NCI-H128 (cell line): ENCODE measurements around the gene GLRX5.
"Not testable (repeated sequence)": the region's sequence is repeated elsewhere in the genome, so short reads cannot be mapped to it uniquely, and the experiment has no call there.

Experiments
- DNase-seq: peaks from one replicate; lab custom pipeline; 2025; ENCODE audit not compliant: unreplicated experiment; lab: John Stamatoyannopoulos, UW

GLRX5 gene

DNA sequence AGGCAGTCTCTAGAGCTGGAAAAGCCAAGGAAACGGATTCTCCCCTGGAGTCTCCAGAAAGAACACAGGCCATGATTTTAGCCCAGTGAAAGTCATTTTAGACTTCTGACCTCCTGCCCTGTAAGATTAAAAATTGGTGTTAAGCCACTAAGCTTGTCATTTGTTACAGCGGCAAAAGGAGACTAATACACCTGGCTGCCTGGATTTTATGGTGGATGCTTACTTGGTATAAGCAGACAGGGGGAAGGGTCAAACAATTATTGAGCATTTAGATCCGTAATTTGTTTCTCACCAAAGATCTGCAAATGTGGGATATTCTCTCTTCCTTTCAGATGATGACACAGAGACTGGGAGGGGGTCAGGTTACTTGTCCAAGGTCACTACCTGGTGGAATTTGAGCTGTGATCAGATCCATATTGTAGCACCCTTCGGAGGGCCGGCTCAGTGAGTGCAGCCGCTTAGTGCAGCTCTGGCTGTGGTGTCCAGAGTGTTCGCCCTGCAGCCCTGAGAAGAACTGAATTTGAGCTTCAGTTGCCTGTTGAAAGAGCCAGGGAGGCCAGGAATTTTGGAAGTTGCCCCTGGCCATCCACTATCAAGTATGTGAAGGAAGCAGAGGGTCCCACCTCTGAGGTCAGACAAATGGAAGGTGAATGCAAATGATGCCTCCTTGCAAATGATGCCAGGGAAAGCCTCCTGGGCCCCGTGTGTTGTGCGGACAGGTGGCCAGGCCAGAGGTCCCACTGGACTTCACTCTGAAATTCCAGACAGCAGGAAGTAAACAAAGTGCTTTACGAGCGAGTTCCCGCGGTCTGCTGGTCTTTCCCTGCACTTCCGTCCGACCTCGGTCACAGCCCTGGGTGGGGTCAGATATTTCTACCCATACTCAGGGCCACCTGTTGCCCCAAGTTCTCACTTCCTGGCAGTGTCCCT lies 15.1 kb downstream of the GLRX5 start:
- DNase-seq = no peak

DNA sequence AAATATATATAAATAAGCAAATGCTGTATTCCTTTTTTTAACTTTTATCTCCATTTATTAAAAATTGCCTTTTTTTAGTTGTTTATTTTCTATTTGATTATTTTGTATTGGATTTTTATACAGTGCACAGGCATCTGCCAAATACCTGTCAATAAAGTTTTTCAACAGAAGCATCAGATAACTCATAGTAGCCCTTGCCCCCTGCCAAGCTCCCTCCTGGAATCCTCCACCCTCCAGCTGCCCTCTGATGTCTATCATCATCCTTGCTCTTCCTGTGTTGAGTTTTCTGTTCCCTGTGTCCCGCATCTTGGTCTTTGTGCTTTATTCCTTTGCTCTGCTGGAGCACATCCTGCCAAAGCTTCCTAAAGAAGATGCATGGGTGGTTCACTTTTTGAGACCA lies 16.6 kb downstream of the GLRX5 start:
- DNase-seq = no peak

DNA sequence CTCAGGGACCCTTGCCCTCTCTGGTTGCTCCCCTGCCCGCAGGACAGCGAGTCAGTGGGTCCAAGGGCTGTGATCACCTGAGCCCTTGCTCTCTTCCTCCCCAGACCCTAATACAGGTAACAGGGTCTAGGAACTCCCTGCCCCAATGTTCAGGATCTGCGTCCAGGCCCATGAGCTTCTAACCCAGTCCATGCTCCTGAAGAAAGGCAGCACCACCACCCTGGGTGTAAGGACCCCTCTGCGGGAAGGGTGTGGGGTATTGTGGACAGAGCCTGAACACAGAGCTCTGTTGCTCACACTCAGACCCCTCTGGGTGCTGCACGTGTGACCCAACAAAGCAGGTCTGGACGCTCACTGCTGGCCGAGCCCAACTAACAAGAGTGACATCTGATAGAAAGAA lies 18.3 kb downstream of the GLRX5 start:
- DNase-seq = no peak

DNA sequence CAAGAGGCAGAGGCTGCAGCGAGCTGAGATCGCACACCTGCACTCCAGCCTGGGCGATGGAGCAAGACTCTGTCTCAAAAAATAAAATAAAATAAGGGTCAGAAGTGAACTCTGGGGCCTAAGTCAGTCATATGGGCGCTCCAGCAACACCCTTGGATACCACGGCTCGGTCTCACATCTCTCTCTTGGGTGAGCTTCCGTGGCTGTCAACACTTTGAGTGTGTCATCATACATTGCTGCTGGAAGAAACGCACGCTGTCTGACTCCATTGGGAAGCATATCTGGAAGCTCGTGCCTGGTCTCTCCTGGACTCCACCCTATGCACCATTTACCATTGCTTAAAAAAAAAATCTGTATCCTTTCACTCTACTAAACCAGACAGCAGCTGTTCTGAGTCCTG lies 20.2 kb downstream of the GLRX5 start:
- no peak for DNase-seq

DNA sequence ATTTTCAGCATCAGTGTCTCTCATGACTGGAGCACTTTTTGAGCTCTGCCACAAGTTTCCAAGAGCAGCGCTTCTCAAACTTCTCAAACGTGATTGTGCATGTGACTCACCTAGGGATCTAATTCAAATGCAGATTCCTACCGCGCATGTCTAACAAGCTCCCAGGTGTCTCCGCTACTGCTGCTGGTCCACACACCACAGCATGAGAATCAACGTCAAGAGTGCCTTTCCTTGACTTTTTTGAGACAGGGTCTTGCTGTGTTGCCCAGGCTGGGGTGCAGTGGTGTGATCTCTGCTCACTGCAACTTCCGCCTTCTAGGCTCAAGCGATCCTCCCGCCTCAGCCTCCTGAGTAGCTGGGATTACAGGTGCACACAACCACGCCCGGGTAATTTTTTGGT lies 22.4 kb downstream of the GLRX5 start:
- DNase-seq = no peak

DNA sequence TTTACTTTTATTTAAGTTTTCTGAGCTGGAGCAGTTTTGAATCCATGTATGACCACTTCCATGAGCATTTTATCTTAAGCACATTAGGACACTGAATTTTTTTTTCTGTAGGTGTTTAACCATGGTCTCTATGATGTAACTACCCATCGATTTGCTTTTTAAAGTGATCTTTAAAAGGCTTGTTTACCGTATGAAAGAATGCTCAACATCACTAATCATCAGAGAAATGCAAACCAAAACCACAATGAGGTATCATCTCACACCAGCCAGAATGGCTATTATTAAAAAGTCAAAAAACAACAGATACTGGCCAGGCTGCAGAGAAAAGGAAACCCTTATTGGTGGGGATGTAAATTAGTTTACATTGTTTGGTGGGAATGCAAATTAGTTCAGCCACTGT lies 23.0 kb downstream of the GLRX5 start:
- no peak for DNase-seq

DNA sequence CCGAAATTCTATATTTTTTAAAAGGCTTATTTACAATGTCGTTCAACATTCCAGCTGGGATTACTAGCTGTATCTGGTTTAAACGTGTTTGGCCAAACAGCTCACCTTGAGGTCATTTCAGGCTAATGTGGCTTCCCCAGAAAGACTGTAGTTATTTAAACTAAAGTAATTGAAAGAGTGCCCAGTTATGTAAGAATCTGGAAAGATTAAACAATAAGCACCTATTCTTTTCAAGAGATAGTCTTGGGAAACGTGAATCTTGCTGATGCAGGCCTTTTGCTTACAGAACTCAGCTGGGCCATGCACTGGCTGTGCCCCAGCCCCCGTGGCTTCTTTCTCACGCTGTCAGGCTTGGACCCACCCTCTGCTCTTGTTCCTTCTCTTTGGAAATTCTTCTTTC lies 24.4 kb downstream of the GLRX5 start:
- no peak for DNase-seq

DNA sequence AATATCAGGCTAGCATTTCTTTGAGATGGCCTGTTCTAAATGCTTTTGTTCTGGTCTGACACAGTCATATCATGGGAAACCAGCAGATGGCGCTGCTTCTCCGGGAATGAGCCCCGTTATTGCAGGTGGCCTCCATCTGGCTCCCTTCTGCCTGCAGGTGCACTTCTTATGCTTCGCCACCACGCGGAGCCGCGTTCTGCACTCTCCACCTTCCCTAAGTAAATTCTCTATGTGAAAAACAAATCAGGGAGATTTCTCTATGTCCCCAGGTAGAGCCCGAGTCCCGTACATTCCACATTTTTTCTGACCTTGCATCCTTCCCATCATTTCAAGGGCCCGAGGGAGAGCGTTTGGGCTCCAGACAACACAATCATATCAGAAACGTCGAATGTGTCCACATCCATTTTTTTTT lies 26.2 kb downstream of the GLRX5 start:
- DNase-seq = peak; percentile 89

DNA sequence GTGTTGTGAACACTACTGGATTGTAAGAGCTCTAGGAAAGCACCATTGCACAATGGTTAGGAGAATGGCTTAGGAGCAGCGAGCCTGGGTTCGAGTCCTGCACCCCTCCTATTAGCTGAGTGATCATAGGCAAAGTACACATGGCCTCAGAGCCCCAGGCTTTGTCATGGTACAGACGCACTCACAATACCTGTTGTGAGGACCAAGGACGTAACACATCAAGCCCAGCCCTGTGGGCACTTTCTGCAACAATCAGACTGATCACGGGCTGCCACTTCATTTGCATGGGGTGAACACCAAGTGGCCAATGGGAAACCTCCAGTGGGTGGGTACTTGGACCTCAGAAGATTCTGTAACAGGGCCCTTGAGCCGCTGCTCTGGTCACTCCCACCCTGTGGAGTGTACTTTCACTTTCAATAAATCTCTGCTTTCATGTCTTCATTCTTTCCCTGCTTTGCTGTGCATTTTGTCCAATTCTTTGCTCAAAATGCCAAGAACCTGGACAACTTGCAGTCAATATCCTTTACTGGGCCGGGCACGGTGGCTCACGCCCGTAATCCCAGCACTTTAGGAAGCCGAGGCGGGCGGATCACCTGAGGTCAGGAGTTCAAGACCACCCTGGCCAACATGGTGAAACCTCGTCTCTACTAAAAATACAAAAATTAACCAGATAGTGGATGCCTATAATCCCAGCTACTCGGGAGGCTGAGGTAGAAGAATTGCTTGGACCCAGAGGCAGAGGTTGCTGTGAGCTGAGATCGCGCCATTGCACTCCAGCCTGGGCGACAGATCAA lies 28.2 kb downstream of the GLRX5 start:
- no peak for DNase-seq

DNA sequence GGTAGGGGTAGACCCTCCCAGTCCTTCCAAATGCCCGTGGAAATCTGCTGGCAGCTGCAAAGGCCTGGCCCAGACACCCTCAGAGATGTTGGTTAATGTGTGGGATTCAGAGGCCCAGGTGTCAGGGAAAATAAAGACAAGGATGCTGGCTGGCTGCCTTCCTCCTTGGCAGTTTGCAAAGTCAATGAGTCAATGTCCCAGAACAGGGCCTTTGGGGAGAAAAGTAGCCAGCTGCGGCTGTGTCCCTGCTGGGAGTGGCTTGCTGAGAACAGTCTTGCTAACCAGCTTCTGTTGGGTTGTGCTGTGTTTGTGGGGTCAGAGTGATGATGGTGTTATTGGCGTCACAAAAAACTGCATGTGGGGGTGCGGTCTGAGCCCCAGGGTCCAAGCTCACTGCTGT lies 29.2 kb downstream of the GLRX5 start:
- no peak for DNase-seq

DNA sequence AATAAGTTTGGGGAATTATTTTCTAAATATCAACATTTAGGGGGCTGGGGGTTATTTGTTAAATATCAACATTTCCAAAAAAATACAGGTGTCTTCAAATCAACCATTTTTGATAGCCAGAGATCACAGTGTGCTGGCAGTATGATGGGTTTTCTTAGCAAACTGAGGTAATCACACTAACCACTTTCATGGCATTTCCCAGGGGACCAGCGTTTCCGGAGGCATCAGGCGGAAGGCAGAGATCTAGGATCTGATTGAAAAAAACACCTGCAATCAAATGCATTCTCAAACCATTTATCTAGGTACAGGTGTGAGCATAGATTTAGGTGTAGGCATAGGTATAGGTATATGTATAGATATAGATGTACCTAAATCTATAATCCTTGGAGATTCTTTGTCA lies 34.6 kb downstream of the GLRX5 start:
- DNase-seq = no peak

DNA sequence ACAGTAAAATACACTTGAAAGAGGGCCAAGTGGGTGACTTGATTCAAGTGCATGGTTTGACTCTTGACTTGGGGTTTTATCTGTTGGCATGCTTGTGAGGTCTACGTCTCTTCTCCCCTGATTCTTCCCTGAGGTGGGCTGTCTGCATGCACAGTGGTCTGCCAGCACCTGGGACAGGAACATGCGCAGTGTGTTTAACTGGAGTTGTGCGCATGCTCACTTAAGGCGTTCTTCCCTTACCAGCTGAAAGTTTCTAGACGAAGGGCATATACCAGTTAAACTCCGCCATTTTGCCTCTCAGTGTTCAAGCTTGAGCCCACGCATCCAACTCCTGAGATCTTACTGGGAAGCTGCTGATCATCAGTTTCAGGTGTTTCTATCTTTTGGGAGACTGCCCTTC lies 38.5 kb downstream of the GLRX5 start:
- no peak for DNase-seq

DNA sequence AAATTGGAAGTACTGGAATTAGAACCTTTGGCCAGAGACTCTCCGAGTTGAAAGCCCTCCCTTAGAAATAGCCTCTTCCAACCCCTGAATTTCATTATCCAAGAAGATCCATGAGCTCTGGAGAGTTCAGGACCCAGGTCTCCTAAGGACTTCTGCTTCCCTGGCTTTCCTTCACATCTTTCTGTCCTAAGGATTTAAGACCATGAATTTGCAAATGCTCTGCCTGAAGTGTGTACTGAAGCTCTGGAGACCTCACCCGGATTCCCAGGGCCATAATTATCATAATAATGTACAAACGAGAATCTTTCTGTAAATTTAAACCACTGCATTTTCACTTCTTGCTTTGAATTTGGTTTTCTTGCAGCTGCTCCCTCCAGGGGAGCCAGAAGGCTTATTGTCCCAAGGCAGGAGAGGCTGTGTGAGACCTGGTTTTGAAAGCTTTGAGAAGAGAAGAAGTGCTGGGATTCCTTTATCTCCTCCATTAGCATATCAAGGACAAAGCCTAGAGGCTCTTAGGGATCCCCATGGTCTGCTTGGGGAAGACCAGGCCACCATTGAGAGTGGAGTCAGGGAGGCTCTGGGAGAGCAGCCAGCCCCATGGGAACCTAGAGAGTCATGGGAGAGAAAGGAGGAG lies 41.1 kb downstream of the GLRX5 start:
- DNase-seq = no peak

DNA sequence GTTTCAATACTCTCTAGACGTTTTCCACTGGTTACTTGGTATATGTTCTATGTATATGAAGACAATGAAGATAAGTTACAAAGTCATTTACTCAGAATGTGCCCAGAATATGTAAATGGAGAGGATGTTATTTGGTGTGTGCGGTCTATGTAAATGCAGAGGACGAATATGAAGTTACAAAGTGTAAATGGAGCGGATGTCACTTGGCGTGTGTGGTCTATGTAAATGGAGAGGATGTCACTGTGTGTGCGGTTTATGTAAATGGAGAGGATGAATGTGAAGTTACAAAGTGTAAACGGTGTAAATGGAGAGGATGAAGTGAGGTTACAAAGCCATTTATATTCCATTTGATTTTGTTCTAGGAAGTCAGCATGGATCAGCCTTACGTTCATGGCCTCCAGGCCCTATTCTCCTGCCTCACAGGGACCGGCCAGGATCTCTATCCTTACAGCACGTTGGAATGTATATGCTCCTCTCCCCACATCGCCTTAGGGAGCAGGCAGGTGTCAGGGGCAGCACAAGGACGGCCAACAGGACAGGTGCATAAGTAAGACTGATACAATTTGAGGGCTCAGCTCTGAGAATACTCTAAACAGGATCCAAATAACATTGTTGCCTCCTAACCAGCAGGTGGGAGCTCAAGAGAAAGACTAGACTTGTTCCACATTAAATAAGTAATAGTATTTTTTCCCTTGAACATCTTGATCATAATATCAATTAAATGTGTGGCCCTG lies 42.4 kb downstream of the GLRX5 start:
- DNase-seq = no peak

DNA sequence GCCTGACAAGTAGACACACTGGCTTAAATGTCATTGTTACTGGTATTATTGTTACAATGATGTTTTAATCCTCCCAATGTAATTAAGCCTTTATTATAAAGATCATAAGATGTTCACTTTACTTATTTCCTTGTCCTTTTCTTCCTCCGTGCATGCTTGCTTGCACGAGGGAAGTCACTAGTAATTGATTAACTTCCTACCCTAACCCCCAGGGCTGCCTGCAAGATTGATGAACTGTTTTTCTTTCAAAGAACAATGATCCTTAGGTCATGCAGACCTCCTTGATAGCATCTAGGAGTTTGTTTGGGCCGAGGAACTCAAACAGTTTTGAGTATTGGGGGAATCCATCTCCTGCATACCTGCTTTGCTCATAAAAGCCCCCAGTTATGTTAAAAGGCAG lies 43.0 kb downstream of the GLRX5 start:
- no peak for DNase-seq

DNA sequence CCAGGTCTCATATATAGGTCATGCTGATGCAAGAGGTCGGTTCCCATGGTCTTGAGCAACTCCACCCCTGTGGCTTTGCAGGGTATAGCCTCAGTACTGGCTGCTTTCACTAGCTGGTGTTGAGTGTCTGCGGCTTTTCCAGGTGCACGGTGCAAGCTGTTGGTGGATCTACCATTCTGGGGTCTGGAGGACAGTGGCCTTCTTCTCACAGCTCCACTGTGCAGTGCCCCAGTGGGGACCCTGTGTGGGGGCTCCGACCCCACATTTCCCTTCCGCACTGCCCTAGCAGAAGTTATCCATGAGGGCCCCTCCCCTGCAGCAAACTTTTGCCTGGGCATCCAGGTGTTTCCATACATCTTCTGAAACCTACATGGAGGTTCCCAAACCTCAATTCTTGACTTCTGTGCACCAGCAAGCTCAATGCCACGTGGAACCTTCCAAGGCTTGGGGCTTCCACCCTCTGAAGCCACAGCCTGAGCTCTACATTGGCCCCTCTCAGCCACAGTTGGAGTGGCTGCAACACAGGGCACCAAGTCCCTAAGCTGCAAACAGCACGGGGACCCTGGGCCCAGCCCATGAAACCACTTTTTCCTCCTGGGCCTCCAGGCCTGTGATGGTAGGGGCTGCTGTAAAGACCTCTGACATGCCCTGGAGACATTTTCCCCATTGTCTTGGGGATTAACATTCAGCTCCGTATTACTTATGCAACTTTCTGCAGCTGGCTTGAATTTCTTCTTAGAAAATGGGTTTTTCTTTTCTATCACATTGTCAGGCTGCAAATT lies 49.2 kb downstream of the GLRX5 start:
- not testable (repeated sequence) for DNase-seq

DNA sequence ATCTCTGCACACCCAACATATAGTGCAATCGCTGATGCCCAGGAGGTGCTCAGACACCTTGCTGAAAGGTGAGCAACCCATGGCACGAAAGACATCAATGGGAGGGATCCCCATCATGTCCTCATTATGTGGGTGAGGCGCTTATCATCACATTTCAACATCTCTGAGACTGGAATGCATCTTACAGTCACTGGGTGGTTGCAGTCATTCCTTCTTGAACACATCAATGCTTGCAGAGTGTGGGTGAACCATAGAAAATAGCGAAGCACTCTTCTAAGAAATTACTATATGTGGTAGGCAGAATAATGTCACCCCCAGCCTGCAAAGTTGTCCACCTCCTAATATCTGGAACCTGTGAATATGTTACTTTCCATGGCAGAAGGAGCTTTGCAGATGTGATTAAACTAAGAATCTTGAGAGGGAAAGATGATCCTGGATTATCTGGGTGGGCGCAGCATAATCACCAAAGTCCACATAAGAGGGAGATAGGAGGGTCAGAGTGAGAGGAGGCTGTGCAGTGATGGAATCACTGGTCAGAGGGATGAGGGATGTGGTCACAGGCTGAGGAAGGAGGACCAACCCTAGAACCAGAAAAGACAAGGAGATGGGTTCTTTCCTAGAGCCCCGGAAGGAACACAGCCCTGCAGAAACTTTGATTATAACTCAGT lies 51.2 kb downstream of the GLRX5 start:
- no peak for DNase-seq

DNA sequence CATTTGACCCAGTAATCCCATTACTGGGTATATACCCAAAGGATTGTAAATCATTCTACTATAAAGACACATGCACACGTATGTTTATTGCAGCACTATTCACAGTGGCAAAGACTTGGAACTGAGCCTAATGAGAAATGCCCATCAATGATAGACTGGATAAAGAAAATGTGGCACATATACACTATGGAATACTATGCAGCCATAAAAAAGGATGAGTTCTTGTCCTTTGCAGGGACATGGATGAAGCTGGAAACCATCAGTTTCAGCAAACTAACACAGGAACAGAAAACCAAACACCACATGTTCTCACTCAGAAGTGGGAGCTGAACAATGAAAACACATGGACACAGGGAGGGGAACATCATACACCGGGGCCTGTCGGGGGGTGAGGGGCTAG lies 56.3 kb downstream of the GLRX5 start:
- DNase-seq = not testable (repeated sequence)
